ELR (cell line): ENCODE results near the gene ALOXE3.
"Not testable (repeated sequence)": the region's sequence is repeated elsewhere in the genome, so short reads cannot be mapped to it uniquely, and the experiment has no call there.

Experiments used
- DNase-seq: peaks from one replicate; pipeline ENCODE4 v3.0.0-alpha.2; 2015; ENCODE audit warnings: low read depth

Gene ALOXE3

DNA sequence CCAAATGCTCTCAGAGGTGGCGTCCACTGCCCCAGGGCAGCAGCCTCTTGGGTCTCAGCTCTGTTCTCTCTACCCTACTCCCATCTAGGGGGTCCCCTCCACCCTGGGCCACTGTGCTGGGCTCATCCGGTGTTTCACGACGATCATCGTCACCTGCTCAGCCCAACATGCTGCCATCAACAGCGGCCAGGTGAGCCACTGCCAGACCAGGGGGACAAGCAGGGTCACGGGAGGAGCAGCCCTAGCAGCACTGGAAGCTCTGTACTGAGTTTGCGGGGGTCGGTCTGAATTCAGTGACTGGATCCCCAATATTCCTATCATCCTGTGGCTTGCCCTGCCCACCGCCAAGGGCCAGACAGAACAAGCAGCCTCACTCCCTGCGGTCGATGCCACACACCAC lies 46.8 kb downstream of the ALOXE3 start:
- DNase-seq = no peak

DNA sequence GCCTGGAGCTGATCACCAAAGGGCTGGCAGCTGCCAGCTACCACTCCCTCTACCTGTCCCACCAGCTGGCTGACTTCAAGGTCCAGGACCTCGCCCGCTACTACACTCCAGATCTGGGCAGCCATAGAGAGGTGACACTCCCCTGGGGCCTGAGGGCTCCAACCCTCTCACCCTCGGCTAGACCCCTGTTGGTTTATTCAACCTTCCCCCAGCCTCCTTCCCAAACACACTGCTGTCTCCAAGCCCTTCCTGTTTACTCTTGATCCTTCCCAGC lies 48.8 kb downstream of the ALOXE3 start:
- no peak for DNase-seq

DNA sequence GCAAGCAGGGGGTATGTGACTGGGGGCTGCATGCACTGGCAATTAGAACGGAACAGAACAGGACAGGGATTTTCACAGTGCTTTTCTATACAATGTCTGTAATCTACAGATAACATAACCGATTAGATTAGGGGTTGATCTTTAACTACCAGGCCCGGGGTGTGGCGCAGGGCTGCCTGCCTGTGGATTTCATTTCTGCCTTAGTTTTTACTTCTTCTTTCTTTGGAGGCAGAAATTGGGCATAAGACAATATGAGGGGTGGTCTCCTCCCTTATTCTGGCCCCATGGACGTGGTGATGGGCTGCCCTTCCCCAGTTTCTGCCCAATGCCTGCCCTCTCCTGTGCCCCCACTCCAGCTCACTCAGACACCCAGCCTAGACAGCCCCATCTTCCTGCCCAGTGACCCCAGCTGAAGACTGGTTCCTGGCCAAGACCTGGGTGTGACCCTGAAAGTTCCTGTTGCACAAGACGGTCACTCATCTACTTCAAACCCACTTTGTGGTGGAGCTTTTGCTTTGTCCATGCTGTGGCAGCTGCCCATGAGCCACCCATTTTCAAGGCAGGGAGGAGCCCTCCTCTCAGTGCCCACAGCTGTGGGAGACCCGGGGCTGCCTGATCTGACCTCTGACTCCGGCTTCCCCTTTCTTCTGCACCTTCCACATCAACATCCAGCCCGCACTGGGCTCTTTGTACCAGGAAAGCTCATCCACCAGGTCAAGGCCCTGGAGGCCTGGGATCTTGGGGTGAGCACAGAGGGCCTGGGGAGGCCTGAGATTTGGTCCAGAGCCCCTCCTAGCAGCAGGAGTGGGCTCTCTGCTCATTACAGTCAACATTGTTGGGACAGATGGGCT lies 49.4 kb downstream of the ALOXE3 start:
- no peak for DNase-seq

DNA sequence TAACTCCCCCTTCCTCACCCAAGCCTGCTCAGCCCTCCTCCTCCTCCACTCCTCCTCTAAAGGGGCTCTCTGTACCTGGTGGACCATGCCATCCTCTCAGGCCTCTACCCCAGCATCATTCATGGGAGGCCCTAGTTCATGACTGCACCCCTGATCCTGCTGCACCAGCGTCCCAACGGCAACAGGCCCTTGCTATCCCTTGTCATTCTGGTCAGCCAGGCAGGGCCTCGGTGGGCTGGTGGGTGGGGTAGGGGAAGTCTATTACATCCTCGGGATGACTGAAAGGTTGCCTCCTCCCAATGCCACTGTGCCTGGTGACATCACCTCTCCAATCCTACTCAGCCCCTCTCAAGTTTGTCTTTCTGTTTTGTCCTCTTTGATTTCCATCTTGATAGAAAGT lies 50.5 kb downstream of the ALOXE3 start:
- no peak for DNase-seq

DNA sequence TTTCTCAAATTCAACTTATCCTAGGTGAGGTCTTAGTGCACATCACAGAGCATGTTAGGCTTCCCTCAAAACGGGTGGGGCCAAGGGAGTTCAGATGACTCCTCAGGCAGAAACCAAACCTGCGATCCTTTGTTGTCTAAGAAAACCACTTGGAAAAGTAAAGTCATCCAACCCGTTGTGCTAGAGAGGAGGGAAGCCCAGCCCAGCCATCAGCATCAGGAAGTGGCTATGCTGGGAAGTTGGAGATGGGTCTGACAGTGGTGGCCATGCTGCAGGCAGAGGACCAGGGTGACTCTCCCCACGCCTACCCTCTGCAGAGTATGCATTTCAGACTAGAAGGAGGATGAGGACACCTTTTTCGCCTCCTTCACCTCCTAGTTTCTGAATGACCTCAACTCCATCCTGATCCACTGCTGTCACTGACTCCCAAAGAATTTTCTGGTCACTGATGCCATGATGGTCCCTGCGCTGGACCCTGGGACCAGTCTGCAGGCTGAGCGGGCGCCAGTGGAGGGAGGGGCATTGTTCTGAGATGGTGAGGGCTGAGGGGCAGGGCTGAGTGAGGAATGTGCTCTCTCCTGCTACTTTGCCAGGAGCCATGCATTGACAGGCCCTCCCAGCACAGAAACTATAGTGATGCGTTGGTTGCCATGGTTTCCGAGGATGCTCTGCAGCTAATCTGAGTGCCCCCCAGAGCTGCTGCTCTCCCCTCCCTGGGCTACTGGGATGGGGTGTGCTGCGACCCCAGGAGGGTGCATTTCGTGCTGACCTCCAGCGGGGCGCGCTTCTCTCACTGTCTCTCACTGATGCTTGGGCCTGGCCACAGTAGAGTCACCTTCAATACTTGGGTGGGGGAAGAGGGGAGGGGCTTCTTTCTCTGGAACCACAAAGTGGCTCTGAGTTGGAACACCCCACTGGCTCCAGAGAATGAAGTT lies 51.2 kb downstream of the ALOXE3 start:
- no peak for DNase-seq

DNA sequence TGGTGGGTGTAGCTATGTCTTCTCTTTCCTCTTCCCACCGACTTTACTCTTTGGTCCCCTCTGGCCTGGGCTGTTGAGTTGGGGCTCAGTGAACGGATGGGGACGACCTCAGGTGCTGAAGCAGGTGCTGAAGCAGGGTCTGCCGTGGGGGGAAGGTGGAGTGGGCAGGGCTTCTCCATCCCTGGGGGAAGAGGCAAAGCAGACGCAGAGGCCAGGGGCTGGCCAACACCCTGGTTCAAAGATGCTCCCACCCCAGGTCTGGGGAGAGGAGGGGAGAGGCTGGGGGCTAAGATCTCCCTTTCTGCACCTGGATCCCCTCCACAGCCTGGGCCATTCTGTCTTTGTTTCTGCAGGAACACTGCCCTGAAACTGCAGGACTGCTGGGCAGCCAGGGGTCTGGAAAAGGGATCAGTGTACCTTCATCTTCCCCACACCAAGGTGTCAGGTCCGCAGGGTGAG lies 53.7 kb downstream of the ALOXE3 start:
- no peak for DNase-seq

DNA sequence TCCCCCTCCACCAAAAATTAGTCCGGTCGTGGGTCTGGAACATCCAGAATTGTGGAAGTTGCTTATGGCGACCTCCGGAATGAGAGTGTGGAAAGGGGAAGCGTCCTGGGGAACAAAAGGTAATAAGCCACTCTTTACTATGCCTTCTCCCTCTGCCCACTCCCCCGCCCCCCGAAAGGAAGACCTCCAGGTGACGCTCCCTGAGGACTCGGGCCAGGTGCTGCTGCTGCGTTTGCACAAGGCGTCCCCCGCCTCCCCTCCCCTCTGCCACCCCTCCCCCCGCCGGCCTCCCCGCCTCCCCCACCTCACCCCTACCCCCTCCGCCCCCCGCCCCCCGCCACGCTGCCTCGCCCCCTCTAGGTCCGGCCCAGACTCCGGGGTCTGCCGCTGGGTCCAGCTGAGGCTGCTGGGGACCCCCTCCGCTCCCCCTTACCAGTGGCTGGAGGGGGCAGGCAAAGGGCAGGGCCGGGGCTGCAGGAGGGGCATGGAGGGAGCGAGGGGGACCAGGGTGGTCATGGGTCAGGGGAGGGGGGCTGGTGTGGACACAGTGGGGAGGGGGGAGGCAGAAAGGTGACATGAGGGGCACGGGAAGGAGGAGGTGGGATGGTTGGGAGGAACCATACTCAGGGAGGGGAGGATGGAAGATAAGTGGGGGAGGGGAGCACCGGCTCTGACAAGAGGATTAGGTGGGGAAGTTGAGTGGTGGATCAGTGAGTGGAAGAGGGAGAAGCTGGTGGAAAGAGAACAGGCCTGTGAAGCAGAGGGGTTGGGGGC lies 54.4 kb downstream of the ALOXE3 start:
- DNase-seq = no peak

DNA sequence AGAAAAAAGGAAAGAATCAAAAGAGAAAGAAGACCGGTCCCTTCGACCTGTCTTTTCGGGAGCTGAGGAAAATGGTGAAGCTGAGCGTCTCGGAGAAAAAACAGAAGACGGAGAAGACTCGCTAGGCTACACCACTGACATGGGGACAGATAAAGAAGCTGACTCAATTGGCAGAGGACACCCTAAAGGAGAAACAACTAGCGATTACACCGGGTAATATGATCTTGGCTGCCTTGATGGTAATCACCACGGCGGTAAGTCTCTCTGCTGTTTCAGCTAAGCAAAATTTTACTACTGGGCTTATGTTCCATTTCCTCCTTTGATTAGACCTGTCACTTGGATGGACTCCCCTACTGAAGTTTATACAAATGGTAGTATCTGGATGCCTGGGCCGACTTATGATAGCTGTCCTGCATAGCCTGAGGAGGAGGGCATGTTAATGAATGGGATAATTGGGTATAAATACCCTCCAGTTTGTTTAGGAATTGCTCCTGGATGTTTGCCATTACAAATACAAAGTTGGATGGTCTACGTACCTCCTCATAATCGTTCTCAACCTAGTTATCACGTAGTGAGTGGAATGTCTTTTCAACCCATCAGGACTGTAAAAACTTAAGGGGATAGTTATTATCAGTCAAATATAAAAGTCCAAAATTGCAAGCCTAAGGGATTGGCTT lies 55.4 kb downstream of the ALOXE3 start:
- DNase-seq = no peak

DNA sequence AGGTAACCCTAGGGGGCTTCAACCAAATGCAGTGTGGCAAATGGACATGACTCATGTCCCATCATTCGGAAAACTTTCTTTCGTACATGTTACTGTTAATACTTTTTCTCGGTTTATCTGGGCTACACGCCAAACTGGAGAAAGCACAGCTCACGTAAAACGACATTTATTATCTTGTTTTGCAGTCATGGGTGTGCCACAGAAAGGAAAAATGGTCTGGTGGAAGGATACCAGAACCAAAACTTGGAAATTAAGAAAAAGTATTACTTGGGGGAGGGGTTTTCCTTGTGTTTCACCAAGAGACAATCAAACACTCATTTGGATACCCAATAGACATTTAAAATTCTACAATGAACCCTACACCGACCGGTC lies 55.9 kb downstream of the ALOXE3 start:
- DNase-seq = no peak

DNA sequence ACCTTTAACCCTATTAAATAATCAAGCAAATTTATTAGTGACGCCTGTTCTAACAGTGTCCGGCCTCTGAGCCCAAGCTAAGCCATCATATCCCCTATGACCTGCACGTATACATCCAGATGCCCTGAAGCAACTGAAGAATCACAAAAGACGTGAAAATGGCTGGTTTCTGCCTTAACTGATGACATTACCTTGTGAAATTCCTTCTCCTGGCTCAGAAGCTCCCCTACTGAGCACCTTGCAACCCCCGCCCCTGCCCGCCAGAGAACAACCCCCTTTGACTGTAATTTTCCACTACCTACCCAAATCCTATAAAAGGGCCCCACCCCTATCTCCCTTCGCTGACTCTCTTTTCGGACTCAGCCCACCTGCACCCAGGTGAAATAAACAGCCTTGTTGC lies 56.5 kb downstream of the ALOXE3 start:
- not testable (repeated sequence) for DNase-seq

DNA sequence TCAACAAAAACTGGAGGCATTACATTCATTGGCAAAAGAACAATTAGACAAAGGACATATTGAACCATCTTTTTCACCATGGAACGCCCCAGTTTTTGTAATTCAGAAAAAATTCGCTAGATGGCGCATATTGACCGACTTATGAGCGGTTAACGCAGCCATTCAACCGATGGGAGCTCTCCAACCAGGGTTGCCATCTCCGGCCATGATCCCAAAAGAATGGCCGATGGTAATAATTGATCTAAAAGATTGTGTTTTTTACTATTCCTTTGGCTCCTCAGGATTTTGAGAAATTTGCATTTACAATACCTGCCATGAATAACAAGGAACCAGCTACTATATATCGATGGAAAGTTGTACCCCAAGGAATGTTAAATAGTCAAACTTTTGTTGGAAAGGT lies 58.0 kb downstream of the ALOXE3 start:
- DNase-seq = peak; percentile 82

DNA sequence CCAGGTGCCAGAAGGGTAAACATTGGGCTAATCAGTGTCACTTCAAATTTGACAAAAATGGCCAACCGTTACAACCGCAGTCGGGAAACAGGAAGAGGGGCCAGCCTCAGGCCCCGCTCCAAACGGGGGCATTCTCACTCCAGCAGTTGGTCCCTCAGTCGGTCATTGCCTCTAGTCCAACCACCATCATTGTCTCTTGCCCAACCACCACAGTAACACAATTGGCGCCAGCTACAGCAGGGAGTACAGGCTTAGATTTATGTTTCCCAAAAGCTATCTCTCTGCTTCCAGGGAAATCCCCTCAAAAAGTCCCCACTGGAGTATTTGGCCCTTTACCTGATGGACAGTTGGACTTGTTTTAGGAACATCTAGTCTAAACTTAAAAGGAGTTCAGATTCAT lies 59.2 kb downstream of the ALOXE3 start:
- DNase-seq = no peak

DNA sequence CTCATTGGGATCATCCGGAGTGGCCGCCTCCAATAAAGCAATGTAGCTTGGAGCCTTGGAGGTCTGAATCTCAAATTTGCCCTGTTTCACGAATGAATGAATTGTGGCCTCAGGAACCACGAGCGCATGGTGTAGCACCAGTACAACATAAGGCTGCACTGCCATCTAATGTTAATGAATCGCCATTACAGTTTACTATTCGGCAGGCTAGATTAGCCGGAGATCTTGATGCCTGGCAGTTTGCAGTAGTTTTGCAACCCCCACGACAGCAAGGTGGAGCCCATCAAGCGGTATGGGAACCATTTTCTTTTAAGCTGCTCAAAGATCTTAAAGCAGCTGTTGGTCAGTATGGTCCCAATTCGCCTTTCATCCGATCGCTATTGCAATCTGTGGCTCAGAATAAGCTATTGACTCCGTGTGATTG lies 60.6 kb downstream of the ALOXE3 start:
- peak; percentile 88 for DNase-seq

DNA sequence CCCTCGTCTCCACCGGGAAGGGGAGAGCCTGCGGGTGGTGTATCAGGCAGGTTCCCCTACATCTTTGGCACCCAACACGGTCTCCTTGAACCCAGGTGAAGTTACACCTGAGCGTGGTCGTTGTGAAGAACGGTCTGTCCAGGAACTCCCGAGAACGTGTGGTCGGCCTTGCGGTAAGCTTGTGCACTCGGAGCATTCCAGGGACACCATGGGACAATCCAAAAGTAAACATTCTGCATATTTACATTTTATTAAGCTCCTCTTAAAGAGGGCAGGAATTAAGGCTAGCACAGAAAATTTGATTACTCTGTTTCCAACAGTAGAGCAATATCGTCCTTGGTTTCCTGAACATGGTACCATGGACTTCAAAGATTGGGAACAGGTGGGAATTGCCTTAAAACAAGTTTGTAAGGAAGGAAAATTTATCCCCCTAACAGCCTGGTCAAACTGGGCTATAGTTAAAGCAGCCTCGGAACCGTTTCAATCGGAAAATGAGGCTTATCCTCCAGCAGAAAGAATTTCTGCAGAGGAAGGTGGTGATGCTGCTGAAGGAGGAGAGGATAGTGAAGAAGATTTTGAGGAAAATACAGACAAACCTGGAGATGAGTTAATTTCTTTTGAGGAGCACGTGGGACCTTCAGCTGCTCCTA lies 61.2 kb downstream of the ALOXE3 start:
- DNase-seq = no peak

DNA sequence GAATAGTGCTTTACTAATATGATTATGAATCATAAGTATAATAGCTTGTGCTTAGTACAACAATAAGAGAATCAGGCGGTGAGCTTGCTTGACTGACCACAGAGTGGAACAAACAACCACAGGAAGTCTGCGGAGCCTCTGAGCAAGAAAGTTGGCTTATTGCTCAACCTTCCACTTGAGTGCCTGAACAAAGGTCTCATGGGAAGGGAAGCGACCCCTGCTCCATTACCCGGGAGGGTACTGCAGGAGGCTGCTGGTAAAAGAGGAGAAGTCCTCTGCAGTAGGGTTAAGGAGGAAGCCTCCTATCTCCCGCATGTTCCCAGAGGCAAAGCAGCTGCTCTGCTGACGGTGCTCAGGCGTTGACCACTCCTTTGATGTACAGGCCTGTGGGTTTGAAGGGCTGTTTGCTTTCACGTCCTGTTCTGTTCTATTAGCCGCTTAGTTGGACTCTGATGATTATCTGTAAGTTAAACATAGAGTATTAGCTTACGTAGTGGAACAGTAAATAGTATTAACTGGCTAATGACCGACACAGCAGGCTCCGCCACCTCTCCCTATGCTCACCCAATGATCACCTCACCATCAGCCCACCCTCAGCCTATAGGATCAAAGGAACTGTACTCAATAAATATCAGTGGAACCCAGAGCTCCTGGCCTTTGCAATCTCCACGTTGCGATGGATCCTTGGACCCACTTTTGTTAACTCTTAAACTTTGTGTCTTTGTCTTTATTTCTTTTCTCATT lies 61.9 kb downstream of the ALOXE3 start:
- DNase-seq = peak; percentile 84

DNA sequence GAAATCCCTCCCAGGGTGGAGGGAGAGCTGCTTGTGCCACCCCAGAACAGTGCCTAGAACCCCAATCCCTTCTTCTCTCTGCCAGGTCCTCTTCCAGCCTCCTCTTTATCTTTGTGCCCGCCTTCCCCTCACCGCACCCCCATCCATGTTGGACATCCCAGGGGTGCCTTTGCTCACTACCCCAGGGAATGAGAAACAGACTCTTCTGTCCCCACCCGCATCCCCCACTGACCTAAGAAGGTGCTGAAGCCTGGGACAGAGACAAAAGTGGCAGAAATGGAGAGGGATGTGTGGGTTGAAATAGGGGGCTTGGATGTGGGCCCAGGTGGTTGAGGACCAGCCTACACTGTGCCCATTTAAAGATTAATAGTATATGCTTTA lies 62.5 kb downstream of the ALOXE3 start:
- no peak for DNase-seq

DNA sequence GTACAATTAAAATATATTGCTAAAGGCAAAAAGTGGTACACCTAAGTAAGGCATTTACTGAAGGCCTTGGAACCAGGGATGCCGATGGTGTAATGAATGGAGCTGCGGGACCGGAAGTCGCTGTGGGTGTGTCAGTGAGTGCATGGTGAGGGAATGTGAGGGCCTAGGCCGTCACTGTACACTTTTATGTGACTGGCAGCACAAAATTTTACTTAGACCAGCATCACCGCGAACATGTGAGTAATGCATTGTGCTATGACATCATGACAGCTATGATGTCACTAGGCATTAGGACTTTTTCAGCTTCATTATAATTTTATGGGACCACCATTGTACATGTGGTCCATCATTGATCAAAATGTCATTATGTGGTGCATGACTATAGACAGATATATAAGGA lies 64.7 kb downstream of the ALOXE3 start:
- DNase-seq = no peak

DNA sequence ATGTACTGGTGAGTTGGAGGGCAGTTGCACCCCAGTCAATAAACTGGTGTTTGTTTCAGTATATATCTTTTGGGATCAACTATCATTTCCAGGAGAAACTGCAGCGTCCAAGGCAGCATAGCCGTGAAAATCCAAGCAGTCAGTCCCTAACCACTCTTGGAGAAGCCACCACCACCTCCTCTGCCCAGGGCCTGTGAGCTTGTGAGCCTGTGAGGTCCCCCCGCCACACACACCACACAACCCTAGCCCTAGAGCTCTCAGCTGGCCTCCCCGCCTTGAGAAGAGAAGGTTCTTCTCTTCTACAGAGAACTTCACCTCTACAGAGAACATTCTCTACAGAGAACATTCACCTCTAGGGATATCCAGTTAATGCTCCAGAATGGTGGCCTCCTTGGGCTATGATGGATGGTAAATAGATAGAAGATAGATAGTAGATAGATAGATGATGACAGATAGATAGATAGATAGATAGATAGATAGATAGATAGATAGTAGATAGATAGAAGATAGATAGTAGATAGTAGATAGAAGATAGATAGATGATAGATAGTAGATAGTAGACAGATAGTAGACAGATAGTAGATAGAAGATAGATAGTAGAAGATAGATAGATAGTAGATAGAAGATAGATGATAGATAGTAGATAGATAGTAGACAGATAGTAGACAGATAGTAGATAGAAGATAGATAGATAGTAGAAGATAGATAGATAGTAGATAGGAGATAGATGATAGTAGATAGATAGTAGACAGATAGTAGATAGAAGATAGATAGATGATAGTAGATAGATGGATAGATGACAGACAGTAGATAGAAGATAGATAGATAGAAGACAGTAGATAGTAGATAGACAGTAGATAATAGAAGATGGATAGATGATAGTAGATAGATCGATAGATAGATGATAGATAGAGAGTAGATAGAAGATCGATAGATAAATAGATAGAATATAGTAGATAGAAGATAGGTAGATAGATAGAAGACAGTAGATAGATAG lies 65.8 kb downstream of the ALOXE3 start:
- DNase-seq = no peak

DNA sequence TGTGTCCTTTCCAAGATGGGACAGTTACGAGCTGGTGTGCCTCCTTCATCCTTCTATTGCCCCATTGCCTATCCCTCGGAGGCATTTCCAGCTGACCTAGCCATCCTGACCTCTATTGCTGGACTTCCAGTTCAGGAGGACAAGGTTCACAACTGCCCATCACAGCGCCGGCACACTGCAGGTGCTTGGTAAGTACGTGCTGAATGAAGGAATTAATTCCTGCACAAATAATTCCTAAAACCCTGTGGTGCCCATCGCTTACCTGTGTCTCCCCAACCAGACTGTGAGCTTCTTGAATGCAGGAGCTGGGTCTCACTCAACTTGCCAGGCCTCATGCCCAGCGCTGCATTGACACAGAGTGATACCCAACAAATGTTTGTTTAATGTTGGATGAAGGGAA lies 66.5 kb downstream of the ALOXE3 start:
- DNase-seq = no peak

DNA sequence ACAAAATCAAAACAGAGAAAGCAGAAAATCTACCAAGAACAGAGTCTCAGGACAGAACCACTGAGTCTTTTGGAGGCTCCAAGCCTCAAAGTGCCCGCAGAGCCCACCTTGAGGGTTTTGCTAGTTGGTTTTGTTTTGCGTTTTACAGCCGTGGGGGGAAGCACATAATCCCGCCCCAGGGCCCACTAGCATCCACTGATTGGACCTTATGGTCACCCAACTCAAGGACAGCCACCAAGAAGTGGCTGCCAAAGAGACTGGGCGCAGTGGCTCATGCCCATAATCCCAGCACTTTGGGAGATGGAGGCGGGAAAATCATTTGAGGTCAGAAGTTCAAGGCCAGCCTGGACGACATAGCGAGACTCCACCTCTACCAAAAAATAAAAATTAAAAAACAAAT lies 69.6 kb downstream of the ALOXE3 start:
- no peak for DNase-seq
